ENCODE results near the gene XCL2. TPM values are rescaled to one million over a fixed set of nuclear protein-coding genes. Genes with fewer than 3 reads are reported as not detected.
A peak's percentile ranks its signal among the peaks of the same experiment; 100 is the strongest.
"Not testable (repeated sequence)": the region's sequence is repeated elsewhere in the genome, so short reads cannot be mapped to it uniquely, and the experiment has no call there.

The XCL2 gene
- total RNA-seq, 1 donor from 2014 or later, result not detected

- Mint-ChIP-seq H3K4me1 (peaks cover 17% of the 10 kb centered on the region), H3K36me3 (no peaks in the 10 kb centered on the region)
Measured at GRCh38 chr1:168553680-168554553, 10.1 kb upstream of the XCL2 start.

DNA sequence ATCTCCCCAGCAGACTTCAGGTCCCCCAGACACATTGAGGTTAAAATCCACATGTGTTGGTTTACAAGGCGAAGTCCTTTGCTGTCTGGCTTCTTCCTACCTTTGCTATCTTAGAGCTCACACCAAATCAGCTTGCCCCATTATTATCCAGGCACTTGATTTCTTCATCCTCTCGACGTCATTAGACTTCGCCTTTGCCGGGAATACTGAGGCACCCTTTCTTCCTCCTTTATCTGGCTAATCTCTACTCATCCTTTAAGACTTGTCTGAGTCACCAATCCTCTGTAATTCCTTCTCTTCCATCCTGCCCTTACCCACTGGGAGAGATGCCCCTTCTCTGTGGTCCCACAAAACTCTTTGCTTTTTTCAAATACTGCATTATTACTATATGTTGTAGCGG is 9.2 kb upstream of the XCL2 start:
- no peaks in the 10 kb centered on the region for H3K27me3 Mint-ChIP-seq (ENCODE audit: low read depth)
- DNase-seq (ENCODE audit: low spot score in 2 of 2, unreplicated experiment in 2 of 2), result no peak
- no peak overlapping the region for H3K4me3 Mint-ChIP-seq
- no peak overlapping the region for H3K27ac Mint-ChIP-seq
- peaks cover 4% of the 10 kb centered on the region for H3K36me3 Mint-ChIP-seq
- peaks cover 10% of the 10 kb centered on the region for H3K9me3 Mint-ChIP-seq
- TF ChIP-seq, protein P1, sequence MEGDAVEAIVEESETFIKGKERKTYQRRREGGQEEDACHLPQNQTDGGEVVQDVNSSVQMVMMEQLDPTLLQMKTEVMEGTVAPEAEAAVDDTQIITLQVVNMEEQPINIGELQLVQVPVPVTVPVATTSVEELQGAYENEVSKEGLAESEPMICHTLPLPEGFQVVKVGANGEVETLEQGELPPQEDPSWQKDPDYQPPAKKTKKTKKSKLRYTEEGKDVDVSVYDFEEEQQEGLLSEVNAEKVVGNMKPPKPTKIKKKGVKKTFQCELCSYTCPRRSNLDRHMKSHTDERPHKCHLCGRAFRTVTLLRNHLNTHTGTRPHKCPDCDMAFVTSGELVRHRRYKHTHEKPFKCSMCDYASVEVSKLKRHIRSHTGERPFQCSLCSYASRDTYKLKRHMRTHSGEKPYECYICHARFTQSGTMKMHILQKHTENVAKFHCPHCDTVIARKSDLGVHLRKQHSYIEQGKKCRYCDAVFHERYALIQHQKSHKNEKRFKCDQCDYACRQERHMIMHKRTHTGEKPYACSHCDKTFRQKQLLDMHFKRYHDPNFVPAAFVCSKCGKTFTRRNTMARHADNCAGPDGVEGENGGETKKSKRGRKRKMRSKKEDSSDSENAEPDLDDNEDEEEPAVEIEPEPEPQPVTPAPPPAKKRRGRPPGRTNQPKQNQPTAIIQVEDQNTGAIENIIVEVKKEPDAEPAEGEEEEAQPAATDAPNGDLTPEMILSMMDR (IDR thresholded peaks at IDR 0.05; ENCODE audit: unreplicated experiment), result no peak
- peaks cover 17% of the 10 kb centered on the region for H3K4me1 Mint-ChIP-seq

More at GRCh38 chr1:168553680-168554553, 10.1 kb upstream of the XCL2 start:
- Mint-ChIP-seq H3K27ac (no peak overlapping the region), H3K9me3 (peaks cover 6% of the 10 kb centered on the region), H3K27me3 (ENCODE audit: low read depth) (no peaks in the 10 kb centered on the region), H3K4me3 (no peak overlapping the region)
- no peak for DNase-seq (ENCODE audit: low spot score in 2 of 2, unreplicated experiment in 2 of 2)
- TF ChIP-seq, protein P1 (IDR thresholded peaks at IDR 0.05; ENCODE audit: unreplicated experiment), result no peak

GRCh38 chr1:168551688-168552087 is 7.9 kb upstream of the XCL2 start:
- TF ChIP-seq, protein P1 (IDR thresholded peaks at IDR 0.05; ENCODE audit: unreplicated experiment), result no peak
- H3K9me3 Mint-ChIP-seq, result peaks cover 16% of the 10 kb centered on the region
- H3K36me3 Mint-ChIP-seq, result peaks cover 7% of the 10 kb centered on the region
- no peaks in the 10 kb centered on the region for H3K27me3 Mint-ChIP-seq (ENCODE audit: low read depth)
- H3K4me1 Mint-ChIP-seq, result peaks cover 16% of the 10 kb centered on the region
- no peak overlapping the region for H3K27ac Mint-ChIP-seq
- no peak for DNase-seq (ENCODE audit: low spot score in 2 of 2, unreplicated experiment in 2 of 2)
- H3K4me3 Mint-ChIP-seq, result no peak overlapping the region

DNA sequence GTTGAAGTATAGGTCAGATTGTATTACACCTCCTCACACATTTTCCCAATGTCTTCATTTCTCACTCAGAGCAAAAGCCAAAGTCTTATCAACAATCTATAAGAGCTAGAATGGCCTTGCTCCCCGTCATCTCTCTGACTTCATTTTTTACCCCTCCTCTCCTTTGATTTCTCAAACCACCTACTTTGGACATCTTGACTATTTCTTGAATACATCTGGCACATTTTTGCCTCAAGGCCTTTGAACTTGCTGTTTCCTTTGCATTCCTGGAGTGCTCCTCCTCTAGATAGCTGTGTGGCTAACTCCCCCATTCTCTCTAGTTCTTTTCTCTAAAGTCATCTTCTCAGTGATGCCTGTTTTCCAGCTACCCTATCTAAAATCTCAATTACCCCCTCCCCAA is 7.2 kb upstream of the XCL2 start:
- peak overlapping the region; percentile 32 for H3K27ac Mint-ChIP-seq
- peaks cover 7% of the 10 kb centered on the region for H3K36me3 Mint-ChIP-seq
- no peak for DNase-seq (ENCODE audit: low spot score in 2 of 2, unreplicated experiment in 2 of 2)
- H3K27me3 Mint-ChIP-seq (ENCODE audit: low read depth), result no peaks in the 10 kb centered on the region
- peaks cover 13% of the 10 kb centered on the region for H3K4me1 Mint-ChIP-seq
- H3K4me3 Mint-ChIP-seq, result no peak overlapping the region
- TF ChIP-seq, protein P1 (IDR thresholded peaks at IDR 0.05; ENCODE audit: unreplicated experiment), result no peak
- peaks cover 23% of the 10 kb centered on the region for H3K9me3 Mint-ChIP-seq

- not testable (repeated sequence) for H3K36me3 Mint-ChIP-seq; H3K27me3 Mint-ChIP-seq (ENCODE audit: low read depth); H3K27ac Mint-ChIP-seq; DNase-seq (ENCODE audit: low spot score in 2 of 2, unreplicated experiment in 2 of 2); H3K4me3 Mint-ChIP-seq; H3K4me1 Mint-ChIP-seq
- peaks cover 23% of the 10 kb centered on the region for H3K9me3 Mint-ChIP-seq
Measured at GRCh38 chr1:168546553-168546895, 2.7 kb upstream of the XCL2 start.

DNA sequence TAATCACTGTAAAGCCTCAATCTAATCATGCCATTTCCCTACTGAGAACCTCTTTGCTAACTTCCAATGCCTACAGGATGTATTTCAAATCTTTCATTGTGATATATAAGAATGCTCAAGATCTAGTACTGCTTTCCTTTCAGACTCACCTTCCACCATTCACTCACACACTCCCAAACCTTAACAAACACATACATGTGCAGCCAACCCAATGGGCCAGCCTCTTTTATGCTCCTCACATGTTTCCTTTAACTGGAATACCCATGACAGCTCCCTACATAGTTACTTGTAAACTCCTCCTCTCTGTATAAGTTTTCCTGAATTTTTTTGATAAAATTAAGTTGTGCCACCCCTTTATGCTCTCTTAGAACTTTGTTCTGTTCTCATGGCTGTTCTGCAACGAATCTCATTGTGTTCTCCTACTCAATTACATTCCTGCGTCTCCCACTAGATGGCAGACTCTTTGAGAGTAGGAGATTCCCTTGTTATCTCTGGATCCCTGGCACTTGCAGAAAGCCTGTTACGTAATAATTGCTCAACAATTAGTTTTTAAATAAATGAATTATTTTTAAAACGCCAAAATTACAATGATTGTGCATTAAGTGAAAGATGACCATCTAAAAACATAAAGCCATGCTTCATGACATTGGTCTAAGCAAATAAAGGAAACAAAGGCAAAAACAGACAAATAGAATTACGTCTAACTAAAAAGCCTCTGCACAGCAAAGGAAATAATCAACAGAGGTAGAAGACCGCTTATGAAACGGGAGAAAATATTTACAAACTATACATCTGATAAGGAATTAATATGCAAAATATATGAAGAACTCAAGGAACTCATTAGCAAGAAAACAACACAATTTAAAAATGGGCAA is 2.1 kb upstream of the XCL2 start:
- not testable (repeated sequence) for H3K36me3 Mint-ChIP-seq; H3K27ac Mint-ChIP-seq; H3K27me3 Mint-ChIP-seq (ENCODE audit: low read depth); H3K4me1 Mint-ChIP-seq; DNase-seq (ENCODE audit: low spot score in 2 of 2, unreplicated experiment in 2 of 2); H3K4me3 Mint-ChIP-seq
- H3K9me3 Mint-ChIP-seq, result peaks cover 21% of the 10 kb centered on the region

DNA sequence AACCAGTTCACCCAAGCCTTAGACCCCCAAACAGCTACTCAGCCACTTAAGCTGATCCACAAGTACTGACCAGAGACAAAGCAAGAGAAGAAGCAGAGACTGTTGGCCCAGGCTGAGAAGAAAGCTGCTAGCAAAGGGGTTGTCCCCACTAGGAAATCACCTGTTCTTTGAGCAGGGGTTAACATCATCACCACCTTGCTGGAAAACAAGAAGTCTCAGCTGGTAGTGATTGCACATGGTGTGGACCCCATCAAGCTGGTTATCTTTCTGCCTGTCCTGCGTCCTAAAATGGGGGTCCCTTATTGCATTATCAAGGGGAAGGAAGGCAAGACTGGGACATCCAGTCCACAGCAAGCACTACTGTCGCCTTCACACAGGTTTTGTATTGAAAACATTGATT is 819 bp downstream of the XCL2 start:
- not testable (repeated sequence) for H3K4me3 Mint-ChIP-seq; H3K27ac Mint-ChIP-seq; DNase-seq (ENCODE audit: low spot score in 2 of 2, unreplicated experiment in 2 of 2); H3K4me1 Mint-ChIP-seq; H3K27me3 Mint-ChIP-seq (ENCODE audit: low read depth); H3K36me3 Mint-ChIP-seq
- H3K9me3 Mint-ChIP-seq, result peaks cover 18% of the 10 kb centered on the region

GRCh38 chr1:168540798-168541197 is 3.0 kb downstream of the XCL2 start:
- not testable (repeated sequence) for H3K27me3 Mint-ChIP-seq (ENCODE audit: low read depth); H3K4me1 Mint-ChIP-seq; H3K4me3 Mint-ChIP-seq; H3K36me3 Mint-ChIP-seq; DNase-seq (ENCODE audit: low spot score in 2 of 2, unreplicated experiment in 2 of 2); H3K27ac Mint-ChIP-seq
- peaks cover 13% of the 10 kb centered on the region for H3K9me3 Mint-ChIP-seq

Measured in mesothelial cell of epicardium (in vitro differentiated cells).